Astrocyte (in vitro differentiated cells and primary cell): Measurements from ENCODE around the gene CD84.
"Not testable (repeated sequence)": the region's sequence is repeated elsewhere in the genome, so short reads cannot be mapped to it uniquely, and the experiment has no call there.

Experiments used
- CTCF ChIP-seq: IDR thresholded peaks from 2 replicates; pipeline ENCODE4 v1.5.1; 2011; ENCODE audit warnings: low read depth, mild to moderate bottlenecking, inconsistent platforms, low read length, moderate library complexity; ENCODE audit not compliant: insufficient read depth
- EZH2 ChIP-seq: IDR thresholded peaks from 2 replicates; pipeline ENCODE4 v1.6.1; 2012; ENCODE audit warnings: mild to moderate bottlenecking, low read length, inconsistent platforms; ENCODE audit not compliant: insufficient read depth

- not testable (repeated sequence) for TF ChIP-seq CTCF, EZH2
These were observed 55.5 kb downstream of the CD84 start for GRCh38 chr1:160523789-160524188.
